OCI-LY7 (cell line): ENCODE results near the gene NDUFS5. TPM values are rescaled to one million over a fixed set of nuclear protein-coding genes. Genes with fewer than 3 reads are reported as not detected.
"Not testable (repeated sequence)": the region's sequence is repeated elsewhere in the genome, so short reads cannot be mapped to it uniquely, and the experiment has no call there.

Source experiments
- BruUV-seq: library from RNA; stranded (reverse); fragments of 400-500 nt; replicated peaks from 2 replicates; lab custom pipeline; 2021; lab: Mats Ljungman, UMichigan
- CTCF ChIA-PET: fragments of 300-600 bp; sonication (Branson Sonifier 250); formaldehyde crosslinking; loops from one replicate; lab custom pipeline; 2022; ENCODE audit warnings: antibody characterized with exemption; ENCODE audit not compliant: unreplicated experiment; lab: Charles Lee
- POLR2A ChIA-PET: fragments of 300-600 bp; sonication (Branson Sonifier 250); formaldehyde crosslinking; loops from one replicate; lab custom pipeline; 2022; ENCODE audit warnings: antibody characterized with exemption; lab: Charles Lee
- DNase-seq: peaks from one replicate; pipeline ENCODE4 v3.0.0-alpha.2; 2015; ENCODE audit warnings: low spot score
- H2AFZ ChIP-seq: fragments of 200-600 bp; sonication (generic), shearing (Covaris generic); 2 replicates; pipeline ENCODE4 v1.6.1; 2014; ENCODE audit warnings: mild to moderate bottlenecking, antibody characterized with exemption, low read length, moderate library complexity
- H3K27ac ChIP-seq: fragments of 200-600 bp; sonication (generic); 2 replicates; pipeline ENCODE4 v1.5.1; 2014; ENCODE audit warnings: mixed run types, low read depth, mild to moderate bottlenecking, moderate library complexity, low read length, inconsistent platforms; ENCODE audit not compliant: poor library complexity, severe bottlenecking
- H3K36me3 ChIP-seq: fragments of 200-600 bp; sonication (generic); 2 replicates; pipeline ENCODE4 v1.6.1; 2014; ENCODE audit warnings: mild to moderate bottlenecking, antibody characterized with exemption, low read length, moderate library complexity, mixed read lengths; ENCODE audit not compliant: insufficient read depth
- H3K4me1 ChIP-seq: fragments of 200-600 bp; sonication (generic); 2 replicates; pipeline ENCODE4 v1.5.1; 2014; ENCODE audit warnings: mild to moderate bottlenecking, low read length; ENCODE audit not compliant: insufficient read depth, poor library complexity, severe bottlenecking
- H3K4me2 ChIP-seq: fragments of 200-600 bp; sonication (generic); 2 replicates; pipeline ENCODE4 v1.6.1; 2014; ENCODE audit warnings: mild to moderate bottlenecking, low read length
- H3K4me3 ChIP-seq: fragments of 200-600 bp; sonication (generic); 2 replicates; pipeline ENCODE4 v1.5.1; 2014; ENCODE audit warnings: mild to moderate bottlenecking, low read depth, low read length; ENCODE audit not compliant: poor library complexity, severe bottlenecking
- H3K79me2 ChIP-seq: fragments of 200-600 bp; sonication (generic); 2 replicates; pipeline ENCODE4 v1.6.1; 2016; ENCODE audit warnings: low read depth, mild to moderate bottlenecking, low read length, moderate library complexity, mixed read lengths; ENCODE audit not compliant: insufficient read depth
- H3K9me2 ChIP-seq: fragments of 200-600 bp; sonication (generic); 2 replicates; pipeline ENCODE4 v1.6.1; 2016; ENCODE audit warnings: mild to moderate bottlenecking, low read length, mixed read lengths; ENCODE audit not compliant: insufficient read depth
- H3K9me3 ChIP-seq: fragments of 200-600 bp; sonication (generic); 2 replicates; pipeline ENCODE4 v1.6.1; 2014; ENCODE audit warnings: mild to moderate bottlenecking, mixed run types, low read length, mixed read lengths
- H4K20me1 ChIP-seq: fragments of 200-600 bp; sonication (generic); 2 replicates; pipeline ENCODE4 v1.6.1; 2014; ENCODE audit warnings: mild to moderate bottlenecking, antibody characterized with exemption, low read length, moderate library complexity, mixed read lengths; ENCODE audit not compliant: insufficient read depth
- CTCF ChIP-seq: fragments of 200-600 bp; sonication (generic); conservative IDR thresholded peaks from 2 replicates; pipeline ENCODE4 v1.5.1; 2014; ENCODE audit warnings: mild to moderate bottlenecking, antibody characterized with exemption, low read length, moderate library complexity, mixed read lengths
- EZH2phosphoT487 ChIP-seq: fragments of 200-600 bp; sonication (generic); IDR thresholded peaks from 2 replicates; pipeline ENCODE4 v1.6.1; 2018; ENCODE audit warnings: low read depth, borderline replicate concordance, mild to moderate bottlenecking, mixed run types, antibody characterized with exemption, low read length, moderate library complexity, mixed read lengths
- intact Hi-C: fragments of 100-400 bp; cut with micrococcal nuclease; formaldehyde crosslinking; loops from one replicate; pipeline ENCODE4 v1.10.0; 2022; ENCODE audit not compliant: unreplicated experiment
- total RNA-seq, 2 experiments: library from RNA; depleted of rRNA in 1 of 2; stranded (reverse); fragments of >200 nt in 1 of 2; shearing (Covaris generic) in 1 of 2; gene quantifications; 2 replicates each; pipeline ENCODE4 v1.2.3, GENCODE V29; 2014 to 2022

The NDUFS5 gene
- total RNA-seq, 2 experiments from 2014 or later, result 161 to 255 TPM

GRCh38 chr1:39050001-39050400, 23.9 kb downstream of the NDUFS5 start:
- intact Hi-C loops, result no loop called here
- TF ChIP-seq EZH2phosphoT487 (no peak), CTCF (no peak)
- no peaks in the 10 kb centered on the region for H3K9me2 ChIP-seq
- H2AFZ ChIP-seq, result no peak overlapping the region
- no peak overlapping the region for H3K4me2 ChIP-seq
- H3K4me1 ChIP-seq, result peaks cover 9% of the 10 kb centered on the region
- H3K4me3 ChIP-seq, result no peak overlapping the region
- no peak for DNase-seq
- H3K36me3 ChIP-seq, result no peaks in the 10 kb centered on the region
- H3K27ac ChIP-seq, result no peak overlapping the region
- no peaks in the 10 kb centered on the region for H3K9me3 ChIP-seq
- H3K79me2 ChIP-seq, result no peaks in the 10 kb centered on the region
- ChIA-PET CTCF (no interaction called here), POLR2A (no interaction called here)
- no peaks in the 10 kb centered on the region for H4K20me1 ChIP-seq
- no TSS peak for BruUV-seq

DNA sequence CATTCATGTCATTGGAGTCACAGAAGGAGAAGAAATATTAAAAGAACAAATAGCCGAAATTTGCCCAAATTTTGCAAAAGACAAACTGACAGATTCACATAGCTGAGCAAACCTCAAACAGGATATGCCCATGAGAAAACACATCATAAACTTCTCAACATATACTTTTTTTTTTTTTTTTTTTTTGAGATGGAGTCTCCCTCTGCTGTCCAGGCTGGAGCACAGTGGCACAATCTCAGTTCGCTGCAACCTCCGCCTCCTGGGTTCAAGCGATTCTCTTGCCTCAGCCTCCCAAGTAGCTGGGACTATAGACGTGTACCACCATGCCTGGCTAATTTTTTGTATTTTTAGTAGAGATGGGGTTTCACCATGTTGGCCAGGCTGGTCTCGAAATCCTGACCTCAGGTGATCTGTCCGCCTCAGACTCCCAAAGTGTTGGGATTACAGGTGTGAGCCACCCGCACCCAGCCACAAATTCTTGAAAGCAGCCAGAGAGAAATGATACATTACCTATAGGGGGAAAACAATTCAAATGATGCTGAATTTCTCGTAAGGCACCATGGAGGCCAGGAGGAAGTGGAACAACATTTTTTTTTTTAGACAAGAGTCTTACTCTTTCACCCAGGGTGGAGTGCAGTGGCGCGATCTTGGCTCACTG, 25.2 kb downstream of the NDUFS5 start:
- H3K27ac ChIP-seq, BruUV-seq, H3K4me1 ChIP-seq, CTCF ChIA-PET, H4K20me1 ChIP-seq, H2AFZ ChIP-seq, H3K4me2 ChIP-seq, H3K79me2 ChIP-seq, H3K9me3 ChIP-seq, H3K36me3 ChIP-seq, H3K4me3 ChIP-seq, intact Hi-C loops, H3K9me2 ChIP-seq: not testable (repeated sequence)
- TF ChIP-seq CTCF, result peak; percentile 40; the same call in 1 of the 2 replicates
- POLR2A ChIA-PET, result interaction anchor here (0.7 kb wide), 1 partner anchor 210 kb away, joined by 5 read pairs; no protein-coding TSS in a partner anchor
- DNase-seq, result peak; percentile 23

- DNase-seq, result no peak
- Histone ChIP-seq H3K4me2 (no peak overlapping the region), H3K9me3 (no peaks in the 10 kb centered on the region), H3K27ac (no peak overlapping the region), H3K4me3 (no peak overlapping the region), H2AFZ (no peak overlapping the region), H4K20me1 (no peaks in the 10 kb centered on the region), H3K36me3 (no peaks in the 10 kb centered on the region), H3K79me2 (no peaks in the 10 kb centered on the region), H3K9me2 (no peaks in the 10 kb centered on the region), H3K4me1 (peaks cover 9% of the 10 kb centered on the region)
- no TSS peak for BruUV-seq
- intact Hi-C loops, result no loop called here
- ChIA-PET CTCF (no interaction called here), POLR2A (no interaction called here)
- TF ChIP-seq EZH2phosphoT487 (no peak), CTCF (no peak)
Observed at GRCh38 chr1:39051956-39052355, 25.8 kb downstream of the NDUFS5 start.

DNA sequence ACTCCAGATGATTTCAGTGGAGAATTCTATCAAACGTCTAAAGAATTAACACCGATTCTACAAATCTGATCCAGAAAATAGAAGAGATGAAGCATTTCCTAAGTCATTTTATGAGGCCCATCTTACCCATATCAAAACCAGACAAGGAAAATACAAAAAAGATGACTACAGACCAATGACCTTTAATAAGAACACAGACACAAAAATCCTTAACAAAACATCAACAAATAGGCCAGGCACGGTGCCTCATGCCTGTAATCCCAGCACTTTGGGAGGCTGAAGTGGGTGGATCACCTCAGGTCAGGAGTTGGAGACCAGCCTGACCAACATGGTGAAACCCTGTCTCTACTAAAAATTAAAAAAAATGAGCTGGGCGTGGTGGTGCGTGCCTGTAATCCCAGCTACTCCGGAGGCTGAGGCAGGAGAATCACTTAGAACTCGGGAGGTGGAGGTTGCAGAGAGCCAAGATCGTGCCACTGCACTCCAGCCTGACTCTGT, 29.1 kb downstream of the NDUFS5 start:
- H3K36me3 ChIP-seq, H4K20me1 ChIP-seq, BruUV-seq, intact Hi-C loops, H3K79me2 ChIP-seq, H3K9me2 ChIP-seq, H3K4me2 ChIP-seq, H3K4me3 ChIP-seq, DNase-seq, H3K27ac ChIP-seq, H3K4me1 ChIP-seq, H2AFZ ChIP-seq, H3K9me3 ChIP-seq, CTCF ChIA-PET: not testable (repeated sequence)
- POLR2A ChIA-PET, result interaction anchor here (0.6 kb wide), 1 partner anchor 783 kb away, joined by 3 read pairs; no protein-coding TSS in a partner anchor
